A673 (cell line): ENCODE measurements around the gene DIP2C. TPM values are rescaled to one million over a fixed set of nuclear protein-coding genes. Genes with fewer than 3 reads are reported as not detected.

Experiments used
- BruUV-seq: library from RNA; stranded (reverse); fragments of 400-500 nt; replicated peaks from 2 replicates; lab custom pipeline; 2021; lab: Mats Ljungman, UMichigan
- CTCF ChIA-PET: fragments of 300-600 bp; sonication (Branson Sonifier 250); formaldehyde crosslinking; loops from one replicate; lab custom pipeline; 2022; ENCODE audit warnings: antibody characterized with exemption; lab: Charles Lee
- POLR2A ChIA-PET: fragments of 300-600 bp; sonication (Branson Sonifier 250); formaldehyde crosslinking; loops from one replicate; lab custom pipeline; 2022; ENCODE audit warnings: antibody characterized with exemption; ENCODE audit not compliant: low non-redundant PET; lab: Charles Lee
- DNase-seq: peaks from one replicate; pipeline ENCODE4 v3.0.0-alpha.2; 2015; ENCODE audit warnings: low spot score
- H3K27ac ChIP-seq: fragments of 200-600 bp; sonication (generic); 2 replicates; pipeline ENCODE4 v1.5.1; 2016; ENCODE audit warnings: mixed run types, low read depth, mild to moderate bottlenecking, mixed read lengths, antibody characterized with exemption, low read length; ENCODE audit not compliant: poor library complexity, severe bottlenecking
- H3K27me3 ChIP-seq: fragments of 200-600 bp; sonication (generic); replicated peaks from 2 replicates; pipeline ENCODE4 v1.6.1; 2017; ENCODE audit warnings: mixed run types, low read depth, mild to moderate bottlenecking, mixed read lengths, antibody characterized with exemption, low read length; ENCODE audit not compliant: insufficient read depth, poor library complexity
- H3K36me3 ChIP-seq: fragments of 200-600 bp; sonication (generic); 2 replicates; pipeline ENCODE4 v1.6.1; 2016; ENCODE audit warnings: mixed run types, mild to moderate bottlenecking, mixed read lengths, antibody characterized with exemption, low read length; ENCODE audit not compliant: insufficient read depth, poor library complexity, severe bottlenecking
- H3K4me1 ChIP-seq: fragments of 200-600 bp; sonication (generic); 2 replicates; pipeline ENCODE4 v1.6.1; 2017; ENCODE audit warnings: mixed run types, mild to moderate bottlenecking, mixed read lengths, antibody characterized with exemption, low read length; ENCODE audit not compliant: insufficient read depth, poor library complexity, severe bottlenecking
- H3K4me3 ChIP-seq: fragments of 200-600 bp; sonication (generic); 2 replicates; pipeline ENCODE4 v1.5.1; 2016; ENCODE audit warnings: low read depth, mixed run types, mild to moderate bottlenecking, mixed read lengths, low read length; ENCODE audit not compliant: poor library complexity, severe bottlenecking
- H3K9me3 ChIP-seq: fragments of 200-600 bp; sonication (generic); 2 replicates; pipeline ENCODE4 v1.6.1; 2016; ENCODE audit warnings: mixed run types, low read depth, mild to moderate bottlenecking, mixed read lengths, antibody characterized with exemption, low read length; ENCODE audit not compliant: poor library complexity, severe bottlenecking
- EZH2 ChIP-seq: fragments of 200-600 bp; sonication (generic); IDR thresholded peaks from 2 replicates; pipeline ENCODE4 v1.6.1; 2017; ENCODE audit warnings: borderline replicate concordance, low read depth, mild to moderate bottlenecking, mixed read lengths, antibody characterized with exemption, low read length; ENCODE audit not compliant: poor library complexity, severe bottlenecking
- intact Hi-C: fragments of 100-400 bp; cut with micrococcal nuclease; formaldehyde crosslinking; loops from one replicate; pipeline ENCODE4 v1.10.0; 2022; ENCODE audit not compliant: unreplicated experiment
- total RNA-seq: library from RNA; stranded (reverse); gene quantifications from 2 replicates; pipeline ENCODE4 v1.2.3, GENCODE V29; 2021
- TF ChIP-seq, protein P1 (sequence below): fragments of 300-800, 200-600 bp; sonication (generic); conservative IDR thresholded peaks from 2 replicates; pipeline ENCODE4 v1.5.1; 2017; ENCODE audit warnings: low read depth, mild to moderate bottlenecking, antibody characterized with exemption, low read length, moderate library complexity, mixed read lengths

DIP2C gene
- total RNA-seq, 1 experiment from 2014 or later, result 13.2 TPM

DNA sequence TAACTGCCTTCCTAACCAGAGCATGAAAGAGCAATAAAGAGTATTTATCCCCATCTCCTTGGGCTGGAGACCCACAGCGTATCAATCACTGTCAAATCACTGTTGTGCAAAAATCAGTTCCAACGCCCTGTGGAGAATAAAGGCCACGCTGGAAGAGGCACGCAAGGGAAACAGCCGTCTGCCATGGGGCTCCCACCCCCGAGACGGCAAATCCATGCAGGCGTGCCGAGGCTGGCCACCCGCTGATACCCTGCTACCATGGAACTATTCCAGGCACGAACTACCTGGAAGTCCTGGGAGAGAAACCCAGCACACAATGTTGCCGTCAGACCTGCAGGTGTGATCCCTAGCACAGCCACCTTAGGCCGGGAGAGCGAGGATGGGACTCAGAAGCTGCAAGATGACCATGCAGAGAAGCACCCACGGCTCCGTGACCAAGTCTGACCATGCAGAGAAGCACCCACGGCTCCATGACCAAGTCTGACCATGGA lies 185.3 kb downstream of the DIP2C start:
- TF ChIP-seq, protein P1, sequence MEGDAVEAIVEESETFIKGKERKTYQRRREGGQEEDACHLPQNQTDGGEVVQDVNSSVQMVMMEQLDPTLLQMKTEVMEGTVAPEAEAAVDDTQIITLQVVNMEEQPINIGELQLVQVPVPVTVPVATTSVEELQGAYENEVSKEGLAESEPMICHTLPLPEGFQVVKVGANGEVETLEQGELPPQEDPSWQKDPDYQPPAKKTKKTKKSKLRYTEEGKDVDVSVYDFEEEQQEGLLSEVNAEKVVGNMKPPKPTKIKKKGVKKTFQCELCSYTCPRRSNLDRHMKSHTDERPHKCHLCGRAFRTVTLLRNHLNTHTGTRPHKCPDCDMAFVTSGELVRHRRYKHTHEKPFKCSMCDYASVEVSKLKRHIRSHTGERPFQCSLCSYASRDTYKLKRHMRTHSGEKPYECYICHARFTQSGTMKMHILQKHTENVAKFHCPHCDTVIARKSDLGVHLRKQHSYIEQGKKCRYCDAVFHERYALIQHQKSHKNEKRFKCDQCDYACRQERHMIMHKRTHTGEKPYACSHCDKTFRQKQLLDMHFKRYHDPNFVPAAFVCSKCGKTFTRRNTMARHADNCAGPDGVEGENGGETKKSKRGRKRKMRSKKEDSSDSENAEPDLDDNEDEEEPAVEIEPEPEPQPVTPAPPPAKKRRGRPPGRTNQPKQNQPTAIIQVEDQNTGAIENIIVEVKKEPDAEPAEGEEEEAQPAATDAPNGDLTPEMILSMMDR, result no peak
- TF ChIP-seq EZH2, result no peak
- no peaks in the 10 kb centered on the region for H3K36me3 ChIP-seq
- BruUV-seq, result no TSS peak
- POLR2A ChIA-PET, result no interaction called here
- H3K9me3 ChIP-seq, result no peaks in the 10 kb centered on the region
- intact Hi-C loops, result no loop called here
- no peaks in the 10 kb centered on the region for H3K4me1 ChIP-seq
- H3K27me3 ChIP-seq, result no peaks in the 10 kb centered on the region
- CTCF ChIA-PET, result no interaction called here
- no peak for DNase-seq
- H3K4me3 ChIP-seq, result no peak overlapping the region
- H3K27ac ChIP-seq, result no peak overlapping the region

DNA sequence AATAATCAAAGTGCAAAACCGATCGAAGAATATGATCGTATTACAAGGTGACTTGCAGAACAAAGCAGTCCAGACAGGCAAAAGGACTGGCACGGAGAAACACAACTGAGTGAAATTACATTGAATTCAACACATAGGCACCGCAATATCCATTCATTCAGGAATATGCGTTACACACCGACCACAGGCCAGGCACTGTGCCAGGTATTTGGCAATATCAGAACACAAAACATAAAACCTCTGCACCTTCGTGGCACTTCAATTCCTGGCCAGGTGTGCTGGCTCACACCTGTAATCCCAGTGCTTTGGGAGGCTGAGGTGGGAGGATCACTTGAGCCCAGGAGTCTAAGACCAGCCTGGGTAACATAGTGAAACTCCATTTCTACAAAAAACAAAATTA lies 187.9 kb downstream of the DIP2C start:
- Histone ChIP-seq H3K36me3 (no peaks in the 10 kb centered on the region), H3K4me1 (no peaks in the 10 kb centered on the region), H3K27ac (no peak overlapping the region), H3K4me3 (no peak overlapping the region), H3K9me3 (no peaks in the 10 kb centered on the region), H3K27me3 (no peaks in the 10 kb centered on the region)
- no TSS peak for BruUV-seq
- DNase-seq, result no peak
- CTCF ChIA-PET, result no interaction called here
- no peak for TF ChIP-seq EZH2
- TF ChIP-seq, protein P1, result no peak
- POLR2A ChIA-PET, result no interaction called here
- intact Hi-C loops, result no loop called here

DNA sequence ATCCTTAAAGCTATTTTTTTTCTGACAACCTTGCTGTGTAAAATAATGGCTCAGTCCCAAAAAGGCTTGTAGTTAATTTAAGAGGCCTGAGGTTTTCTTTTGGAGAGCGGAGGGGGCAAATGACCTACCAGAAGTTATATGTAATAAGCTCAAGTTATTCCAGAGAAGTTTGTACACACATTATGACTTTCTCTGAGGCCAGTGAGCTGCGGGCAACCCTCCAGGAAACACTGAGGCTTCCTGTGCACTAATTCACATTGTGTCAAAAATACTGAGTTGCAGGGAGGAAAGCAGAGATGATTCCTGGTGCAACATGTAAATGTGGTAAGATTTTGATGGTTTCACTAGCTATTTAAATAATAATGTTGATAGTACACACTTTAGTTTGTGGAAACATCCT lies 188.6 kb downstream of the DIP2C start:
- Histone ChIP-seq H3K27me3 (no peaks in the 10 kb centered on the region), H3K4me1 (no peaks in the 10 kb centered on the region), H3K27ac (no peak overlapping the region), H3K4me3 (no peak overlapping the region), H3K36me3 (no peaks in the 10 kb centered on the region), H3K9me3 (no peaks in the 10 kb centered on the region)
- BruUV-seq, result no TSS peak
- CTCF ChIA-PET, result no interaction called here
- TF ChIP-seq, protein P1, result no peak
- TF ChIP-seq EZH2, result no peak
- POLR2A ChIA-PET, result no interaction called here
- DNase-seq, result no peak
- intact Hi-C loops, result no loop called here
